Spleen (tissue), 7 donors: Measurements from ENCODE around the gene RHEB.

Experiments
- POLR2A ChIP-seq, 3 donors: fragments of 450-650 bp; IDR thresholded peaks; one replicate each; pipeline ENCODE4 v1.5.1; 2017; ENCODE audit warnings: antibody characterized with exemption in 3 of 3, mild to moderate bottlenecking in 1 of 3
- POLR2AphosphoS5 ChIP-seq, 3 donors: sonication (generic); formaldehyde crosslinking; IDR thresholded peaks; one replicate each; pipeline ENCODE4 v1.5.1; 2017; ENCODE audit warnings: antibody characterized with exemption in 3 of 3
- TF ChIP-seq, protein P1 (sequence below), 11 experiments: fragments of 200-600 bp in 7 of 11; fragments of 450-650 bp in 4 of 11; sonication (generic) in 4 of 11; IDR thresholded peaks in 8 of 11; conservative IDR thresholded peaks in 3 of 11; 1 replicate in 7 of 11; 2 replicates in 4 of 11; pipeline versions ENCODE4 v1.4.0 to v1.8.0; 2016 to 2021; ENCODE audit warnings: antibody characterized with exemption in 11 of 11, inconsistent platforms in 4 of 11, mild to moderate bottlenecking in 1 of 11
- donor health status: DM: no; HTN: no; CAD: no; lungs with moderate emphysema.
- donor health status: DM: no; HTN: no; CAD: no.
- donor health status: DM: no; HTN: no; CAD: no.

DNA sequence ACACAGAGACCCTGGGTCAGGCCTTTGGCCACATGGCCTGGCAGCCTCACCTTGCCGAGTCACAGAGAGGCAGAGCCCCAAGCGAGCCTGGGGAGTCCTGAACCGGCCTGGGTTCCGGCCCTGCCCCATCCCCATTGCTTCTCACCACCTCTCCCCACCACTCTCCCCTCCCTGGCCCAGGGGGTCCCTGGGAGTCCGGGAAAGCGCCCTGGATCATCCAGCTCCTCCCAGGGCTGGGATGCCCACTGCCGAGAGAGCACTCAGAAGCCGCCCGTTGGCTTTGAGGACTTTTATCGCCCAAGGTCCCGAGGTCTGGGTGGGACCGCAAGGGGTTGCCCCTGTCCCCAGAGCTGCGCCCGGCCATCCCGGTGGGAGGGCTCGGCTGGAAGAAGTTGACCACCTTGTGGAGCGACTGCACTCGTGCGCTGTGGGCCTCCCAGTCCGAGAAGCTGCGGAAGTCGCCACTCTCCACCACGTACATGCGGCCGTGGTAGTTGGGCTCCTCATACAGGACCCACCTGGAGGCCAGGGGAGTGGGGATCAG lies 87.9 kb downstream of the RHEB start:
- TF ChIP-seq, protein P1, sequence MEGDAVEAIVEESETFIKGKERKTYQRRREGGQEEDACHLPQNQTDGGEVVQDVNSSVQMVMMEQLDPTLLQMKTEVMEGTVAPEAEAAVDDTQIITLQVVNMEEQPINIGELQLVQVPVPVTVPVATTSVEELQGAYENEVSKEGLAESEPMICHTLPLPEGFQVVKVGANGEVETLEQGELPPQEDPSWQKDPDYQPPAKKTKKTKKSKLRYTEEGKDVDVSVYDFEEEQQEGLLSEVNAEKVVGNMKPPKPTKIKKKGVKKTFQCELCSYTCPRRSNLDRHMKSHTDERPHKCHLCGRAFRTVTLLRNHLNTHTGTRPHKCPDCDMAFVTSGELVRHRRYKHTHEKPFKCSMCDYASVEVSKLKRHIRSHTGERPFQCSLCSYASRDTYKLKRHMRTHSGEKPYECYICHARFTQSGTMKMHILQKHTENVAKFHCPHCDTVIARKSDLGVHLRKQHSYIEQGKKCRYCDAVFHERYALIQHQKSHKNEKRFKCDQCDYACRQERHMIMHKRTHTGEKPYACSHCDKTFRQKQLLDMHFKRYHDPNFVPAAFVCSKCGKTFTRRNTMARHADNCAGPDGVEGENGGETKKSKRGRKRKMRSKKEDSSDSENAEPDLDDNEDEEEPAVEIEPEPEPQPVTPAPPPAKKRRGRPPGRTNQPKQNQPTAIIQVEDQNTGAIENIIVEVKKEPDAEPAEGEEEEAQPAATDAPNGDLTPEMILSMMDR (IDR thresholded peaks at IDR 0.05 in 8 of 11, conservative IDR thresholded peaks at IDR 0.05 in 3 of 11), result no peak
- TF ChIP-seq POLR2A (IDR thresholded peaks at IDR 0.05) (no peak), POLR2AphosphoS5 (IDR thresholded peaks at IDR 0.05) (no peak)
